Measurements from ENCODE around the gene SRSF1.

SRSF1 gene

GRCh38 chr17:58019039-58019438, 12.0 kb upstream of the SRSF1 start:
- DNase-seq (ENCODE audit: low read depth, low spot score): no peak

DNA sequence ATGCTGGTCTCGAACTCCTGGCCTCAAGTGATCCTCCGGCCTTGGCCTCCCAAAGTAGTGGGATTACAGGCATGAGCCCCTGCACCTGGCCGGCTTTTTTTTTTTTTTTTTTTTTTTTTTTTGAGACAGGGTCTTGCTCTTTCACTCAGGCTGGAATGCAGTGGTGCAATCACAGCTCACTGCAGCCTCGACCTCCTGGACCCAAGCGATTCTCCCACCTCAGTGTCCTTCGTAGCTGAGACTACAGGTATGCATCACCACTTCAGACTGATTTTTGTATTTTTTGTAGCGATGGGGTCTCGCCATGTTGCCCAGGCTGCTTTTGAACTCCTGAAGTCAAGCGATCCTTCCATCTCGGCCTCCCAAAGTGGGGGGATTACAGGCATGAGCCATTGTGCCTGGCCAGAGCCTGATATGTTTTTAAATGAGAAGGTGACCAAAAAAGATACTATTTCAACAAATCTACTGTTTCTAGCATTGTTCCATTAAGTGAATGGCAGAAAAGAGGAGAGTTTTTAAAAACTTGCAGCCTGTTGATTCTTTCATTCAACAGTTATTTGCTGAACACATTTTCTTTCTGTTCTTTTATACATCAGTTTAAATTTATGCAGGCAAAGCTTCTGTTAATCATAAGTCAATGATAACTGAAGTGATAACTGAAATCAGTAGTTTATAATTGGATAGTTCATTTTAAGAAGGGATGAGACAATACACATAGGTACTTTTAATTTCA, 3.2 kb upstream of the SRSF1 start:
- DNase-seq (ENCODE audit: low read depth, low spot score): no peak

DNA sequence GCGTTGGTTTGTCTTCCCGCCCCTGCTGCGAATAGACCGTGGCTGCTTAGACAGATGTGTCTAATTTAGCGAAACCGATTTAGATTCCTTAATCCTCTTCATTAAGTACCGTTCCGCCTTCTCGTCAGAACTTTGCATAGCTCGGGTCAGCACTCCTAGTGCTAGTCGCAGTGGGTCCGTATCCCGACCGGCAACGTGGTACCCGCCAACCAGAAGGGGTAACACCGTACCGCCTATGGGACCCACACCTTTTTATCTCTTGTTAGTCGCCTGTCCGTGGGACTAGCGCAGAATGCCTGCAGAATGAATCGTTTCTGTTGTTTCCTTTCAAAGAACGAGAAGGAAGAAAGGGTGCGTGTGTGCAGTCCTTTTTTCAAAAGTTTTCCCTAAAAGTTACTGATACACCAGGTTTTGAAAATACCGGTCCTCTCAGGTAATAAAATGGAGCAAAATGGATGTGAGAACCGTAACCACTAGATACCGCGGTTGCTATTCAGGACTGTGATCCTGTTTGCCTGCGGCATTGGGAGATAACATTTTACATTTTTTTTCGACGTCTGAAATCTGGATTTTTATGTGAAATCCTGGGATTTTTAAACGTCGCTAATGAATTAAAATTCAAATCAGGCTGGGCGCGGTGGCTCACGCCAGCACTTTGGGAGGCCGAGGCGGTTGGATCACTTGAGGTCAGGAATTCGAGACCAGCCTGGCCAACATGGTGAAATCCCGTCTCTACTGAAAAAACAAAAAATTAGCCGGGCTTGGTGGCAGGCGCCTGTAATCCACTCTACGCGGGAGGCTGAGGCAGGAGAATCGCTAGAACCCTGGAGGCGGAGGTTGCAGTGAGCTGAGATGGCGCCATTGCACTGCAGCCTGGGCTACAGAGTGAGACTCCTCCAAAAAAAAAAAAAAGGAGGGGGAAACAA, 998 bp upstream of the SRSF1 start:
- DNase-seq (ENCODE audit: low read depth, low spot score): no peak

GRCh38 chr17:58006560-58006923, 504 bp downstream of the SRSF1 start:
- no peak for DNase-seq (ENCODE audit: low read depth, low spot score)

- DNase-seq (ENCODE audit: low read depth, low spot score): no peak
Observed at GRCh38 chr17:58005728-58006559, 1.1 kb downstream of the SRSF1 start.

DNA sequence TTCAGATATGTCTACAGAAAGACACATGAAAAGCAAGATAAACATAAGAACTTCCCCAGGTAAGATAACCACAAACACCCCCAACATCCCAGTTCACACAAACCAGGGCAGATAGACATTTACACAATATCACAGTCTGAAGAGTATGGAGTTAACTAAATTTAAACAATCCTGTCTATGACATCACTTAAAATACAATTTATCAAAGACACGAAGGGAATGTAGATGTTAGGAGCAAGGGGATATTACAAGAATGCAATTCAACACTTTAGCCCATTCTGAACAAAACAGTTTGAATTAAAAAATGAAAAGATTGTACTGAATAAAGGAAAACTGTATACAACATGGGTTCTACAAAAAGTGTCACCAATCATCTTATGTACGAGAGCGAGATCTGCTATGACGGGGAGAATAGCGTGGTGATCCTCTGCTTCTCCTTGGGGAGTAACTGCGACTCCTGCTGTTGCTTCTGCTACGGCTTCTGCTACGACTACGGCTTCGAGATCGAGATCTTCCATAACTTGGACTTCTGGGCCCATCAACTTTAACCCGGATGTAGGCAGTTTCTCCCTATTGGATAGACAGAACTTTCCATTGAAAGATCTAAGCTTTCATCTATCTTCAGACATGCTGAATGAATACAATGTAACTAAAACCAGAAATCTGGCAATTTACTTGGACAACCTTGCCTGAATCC, 1.9 kb downstream of the SRSF1 start:
- no peak for DNase-seq (ENCODE audit: low read depth, low spot score)

DNA sequence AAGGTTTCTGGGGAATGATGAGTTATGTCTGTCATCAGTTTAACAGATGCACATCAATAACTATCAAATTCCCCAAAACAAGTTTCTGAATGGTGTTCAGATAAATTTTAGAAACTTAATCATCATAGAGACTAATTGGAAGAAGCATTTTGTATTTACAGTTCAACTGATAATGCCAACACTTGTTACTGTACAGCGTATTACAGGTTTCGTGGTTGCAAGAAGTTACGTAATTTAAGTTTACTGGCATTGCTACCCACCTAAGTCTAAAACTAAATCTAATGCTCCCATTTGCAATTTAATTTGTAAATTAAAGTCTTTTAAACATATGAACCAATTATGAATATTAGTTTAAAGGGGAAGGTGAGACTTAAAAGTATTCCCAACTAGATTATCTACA, 3.0 kb downstream of the SRSF1 start:
- DNase-seq (ENCODE audit: low read depth, low spot score): no peak

GRCh38 chr17:58002973-58003372, 4.1 kb downstream of the SRSF1 start:
- DNase-seq (ENCODE audit: low read depth, low spot score): no peak

- DNase-seq (ENCODE audit: low read depth, low spot score): no peak
Observed at GRCh38 chr17:58002154-58002948, 4.7 kb downstream of the SRSF1 start.

GRCh38 chr17:58001461-58002124, 5.5 kb downstream of the SRSF1 start:
- DNase-seq (ENCODE audit: low read depth, low spot score): no peak

GRCh38 chr17:57999496-58000017, 7.5 kb downstream of the SRSF1 start:
- DNase-seq (ENCODE audit: low read depth, low spot score): no peak

DNA sequence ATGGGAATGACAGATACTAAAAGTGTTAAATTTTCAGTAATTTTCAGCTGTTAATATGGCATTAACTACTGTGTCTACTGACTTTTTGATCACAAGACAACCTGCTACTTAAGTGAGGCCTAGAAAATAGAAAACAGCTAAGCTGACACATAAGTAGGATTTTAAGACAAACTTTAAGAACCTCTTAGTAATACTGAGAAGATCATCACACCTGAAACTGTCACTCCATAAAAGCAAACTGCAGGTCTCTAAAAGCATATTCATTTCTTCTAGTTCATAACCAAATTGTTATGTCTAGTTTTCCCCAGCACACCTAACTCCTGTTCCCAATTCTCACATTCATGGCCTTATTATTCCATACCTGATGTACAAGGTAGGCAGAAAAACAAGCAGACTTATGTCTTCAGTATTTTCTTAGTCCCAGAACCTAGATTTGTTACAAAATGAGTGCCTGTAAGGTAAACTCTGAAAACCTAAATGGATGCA, 8.0 kb downstream of the SRSF1 start:
- DNase-seq (ENCODE audit: low read depth, low spot score): no peak

- no peak for DNase-seq (ENCODE audit: low read depth, low spot score)
Observed at GRCh38 chr17:57997085-57997809, 9.8 kb downstream of the SRSF1 start.

DNA sequence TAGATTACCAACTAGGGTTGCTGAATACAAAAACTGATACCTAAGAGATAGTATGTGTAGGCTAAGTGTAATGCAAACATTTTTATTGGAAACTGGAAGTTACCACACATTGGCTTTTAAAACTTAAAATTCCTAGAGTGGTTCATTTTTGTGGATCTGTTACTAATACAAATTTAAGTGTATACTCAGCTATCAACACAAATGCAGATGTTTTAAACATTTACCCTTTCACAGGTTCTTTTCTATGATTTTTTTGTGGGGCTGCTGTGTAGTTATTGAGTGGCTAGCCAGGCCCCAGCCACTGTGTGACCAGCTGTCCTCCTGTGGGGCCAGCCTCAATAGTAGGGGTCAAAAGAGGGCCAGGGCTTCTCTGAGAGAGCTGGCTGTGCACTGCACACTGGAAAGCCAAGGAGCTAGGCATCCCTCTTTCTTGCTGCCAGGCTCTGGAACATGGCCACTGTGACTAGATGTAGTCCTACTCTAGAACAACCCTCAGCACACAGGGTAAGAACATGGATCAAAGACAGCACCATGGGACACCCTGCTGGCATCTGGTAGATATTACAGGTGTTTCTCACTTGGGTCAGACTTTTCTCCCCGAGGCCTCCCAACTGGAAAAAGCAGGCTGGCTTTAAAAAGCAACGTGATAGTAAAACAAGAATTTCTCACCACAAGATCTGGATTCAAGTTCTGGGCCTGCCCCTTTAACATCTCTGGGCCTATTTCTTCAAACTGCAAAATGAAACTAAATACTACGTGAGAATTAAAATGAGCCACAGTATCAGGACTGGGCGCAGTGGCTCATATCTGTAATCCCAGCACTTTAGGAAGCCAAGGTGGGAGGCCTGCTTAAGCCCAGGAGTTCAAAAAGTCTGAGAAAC, 11.7 kb downstream of the SRSF1 start:
- no peak for DNase-seq (ENCODE audit: low read depth, low spot score)

GRCh38 chr17:57994436-57994835, 12.6 kb downstream of the SRSF1 start:
- no peak for DNase-seq (ENCODE audit: low read depth, low spot score)

GRCh38 chr17:57993471-57994365, 13.3 kb downstream of the SRSF1 start:
- no peak for DNase-seq (ENCODE audit: low read depth, low spot score)

DNA sequence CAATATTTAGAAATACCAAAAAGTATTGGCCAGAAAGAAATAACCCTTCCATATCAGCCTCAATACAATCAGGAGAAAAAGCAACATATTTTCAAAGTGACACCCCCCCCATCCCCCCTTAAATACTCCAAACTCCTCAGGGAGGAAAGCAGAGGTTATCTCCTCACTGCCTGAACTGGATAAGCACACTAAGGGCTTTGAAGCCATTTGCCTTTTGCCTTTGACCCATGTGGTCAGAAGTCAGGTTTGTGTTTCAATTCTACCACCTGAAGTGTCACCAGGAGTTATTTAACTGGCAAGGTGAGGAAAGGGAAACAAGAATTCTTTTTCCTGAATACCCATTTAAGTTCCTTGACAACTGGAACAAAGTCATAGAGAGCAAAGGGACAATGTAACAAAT, 15.5 kb downstream of the SRSF1 start:
- DNase-seq (ENCODE audit: low read depth, low spot score): no peak

Data from iPS DF 19.7 (cell line).